Measurements from ENCODE around the gene SPATA13.
"Not testable (repeated sequence)": the region's sequence is repeated elsewhere in the genome, so short reads cannot be mapped to it uniquely, and the experiment has no call there.

SPATA13 gene

DNA sequence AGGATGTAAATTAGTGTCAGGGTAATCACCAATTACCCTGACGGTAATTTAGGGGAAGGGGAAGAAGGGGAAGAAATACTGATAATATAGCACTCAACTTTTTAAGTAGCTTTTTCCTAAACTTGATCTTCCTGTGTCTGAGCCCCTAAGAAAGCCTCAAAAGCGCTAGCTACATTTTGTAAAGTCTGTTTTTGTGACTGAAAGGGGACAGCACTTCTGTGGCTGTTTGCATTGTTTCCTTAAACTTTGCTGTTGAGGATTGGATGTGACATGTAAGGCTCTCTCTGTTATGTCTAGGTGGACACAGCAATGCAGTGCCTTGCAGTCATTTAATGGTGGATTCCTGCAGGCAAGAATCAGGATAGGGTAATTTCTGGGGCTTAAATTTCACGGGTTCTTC is 42.8 kb downstream of the SPATA13 start:
- DNase-seq: no peak

- no peak for DNase-seq
Observed at GRCh38 chr13:24203811-24204210, 43.3 kb downstream of the SPATA13 start.

DNA sequence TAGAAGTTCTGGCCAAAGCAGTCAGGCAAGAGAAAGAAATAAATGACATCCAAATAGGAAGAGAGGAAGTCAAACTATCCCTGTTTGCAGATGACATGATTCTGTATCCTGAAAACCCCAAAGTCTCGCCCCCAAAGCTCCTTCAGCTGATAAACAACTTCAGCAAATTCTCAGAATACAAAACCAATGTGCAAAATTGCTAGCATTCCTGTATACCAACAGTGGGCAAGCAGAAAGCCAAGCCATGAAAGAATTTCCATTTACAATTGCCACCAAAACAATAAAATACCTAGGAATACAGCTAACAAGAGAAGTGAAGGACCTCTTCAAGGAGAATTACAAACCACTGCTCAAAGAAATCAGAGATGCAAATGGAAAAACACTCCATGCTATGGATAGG is 44.6 kb downstream of the SPATA13 start:
- DNase-seq: not testable (repeated sequence)

DNA sequence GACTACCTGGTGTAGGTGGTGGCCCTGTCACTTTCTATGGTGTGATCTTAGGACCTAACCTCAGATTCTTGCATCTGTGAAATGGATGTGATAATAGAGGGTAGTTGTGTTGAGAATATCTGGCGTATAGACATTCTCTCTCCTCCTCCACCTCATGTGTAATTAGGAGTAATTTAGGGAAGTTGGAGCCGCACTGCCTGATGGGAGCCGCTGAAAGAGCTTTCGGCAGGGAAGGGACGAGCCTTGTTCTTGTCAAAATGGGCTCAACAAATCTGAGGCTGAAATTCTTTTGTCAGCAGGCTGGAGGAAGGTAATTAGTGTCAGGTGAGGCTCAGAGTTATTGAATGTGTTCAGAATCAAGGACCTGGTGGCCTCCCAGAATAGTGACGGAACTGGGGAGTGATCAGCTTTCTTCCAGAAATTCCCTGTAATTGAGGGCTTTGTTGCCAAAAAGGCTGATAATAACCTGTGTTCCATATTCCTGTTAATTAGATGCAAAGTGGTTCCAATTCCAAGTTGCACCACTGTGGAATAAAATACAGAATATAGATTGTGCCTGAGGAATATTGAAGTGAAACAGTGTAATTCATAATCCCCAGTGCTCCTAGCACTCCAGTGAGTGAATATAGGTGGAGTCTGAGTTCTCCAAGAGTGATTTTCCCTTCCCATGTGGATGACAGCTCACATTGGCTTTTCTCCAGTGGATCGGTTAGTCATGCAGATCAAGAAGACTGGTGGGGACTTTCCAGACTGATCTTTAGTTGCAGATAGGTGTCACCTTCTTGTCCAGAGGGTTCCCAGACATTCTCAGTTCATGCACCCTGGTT is 47.5 kb downstream of the SPATA13 start:
- DNase-seq: no peak

GRCh38 chr13:24209138-24209537 is 48.6 kb downstream of the SPATA13 start:
- no peak for DNase-seq

DNA sequence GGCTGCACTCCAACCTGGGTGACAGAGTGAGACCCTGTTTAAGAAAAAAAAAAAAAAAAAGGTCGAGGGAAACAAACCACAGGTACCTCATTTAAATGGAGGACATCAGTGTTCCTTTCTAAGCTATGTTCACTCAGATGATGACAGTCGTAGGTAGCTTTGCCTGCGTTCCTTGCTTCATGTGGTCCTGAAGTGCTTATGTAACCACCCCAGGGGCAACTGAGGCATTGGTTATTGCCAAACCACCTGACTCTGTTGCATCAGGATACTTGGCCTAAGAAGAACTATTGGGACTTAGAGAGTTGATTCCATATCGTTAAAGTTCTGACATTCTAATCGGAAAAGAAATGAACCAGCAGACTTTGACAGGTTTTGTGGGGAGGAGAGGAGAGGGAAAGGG is 51.7 kb downstream of the SPATA13 start:
- no peak for DNase-seq

DNA sequence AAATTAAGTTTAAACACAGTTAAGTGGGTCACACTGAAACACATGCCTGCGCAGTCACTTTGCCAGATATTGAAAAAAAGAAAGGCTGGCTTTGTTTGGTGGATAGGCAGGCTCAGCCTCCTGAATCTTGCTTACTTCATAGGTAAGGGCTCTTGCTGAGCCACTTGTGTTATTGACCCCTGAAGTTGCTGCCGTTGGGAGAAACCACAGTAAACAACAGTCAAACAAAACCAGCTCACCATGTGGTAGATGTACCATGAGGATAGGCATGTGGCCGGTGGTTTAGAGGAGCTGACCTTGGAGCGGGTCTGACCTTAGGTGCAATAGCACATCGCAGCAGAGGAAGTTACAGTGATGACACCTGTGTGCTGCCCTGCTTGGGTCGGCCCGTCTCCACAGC is 52.2 kb downstream of the SPATA13 start:
- no peak for DNase-seq

- no peak for DNase-seq
Observed at GRCh38 chr13:24213932-24214331, 53.4 kb downstream of the SPATA13 start.

DNA sequence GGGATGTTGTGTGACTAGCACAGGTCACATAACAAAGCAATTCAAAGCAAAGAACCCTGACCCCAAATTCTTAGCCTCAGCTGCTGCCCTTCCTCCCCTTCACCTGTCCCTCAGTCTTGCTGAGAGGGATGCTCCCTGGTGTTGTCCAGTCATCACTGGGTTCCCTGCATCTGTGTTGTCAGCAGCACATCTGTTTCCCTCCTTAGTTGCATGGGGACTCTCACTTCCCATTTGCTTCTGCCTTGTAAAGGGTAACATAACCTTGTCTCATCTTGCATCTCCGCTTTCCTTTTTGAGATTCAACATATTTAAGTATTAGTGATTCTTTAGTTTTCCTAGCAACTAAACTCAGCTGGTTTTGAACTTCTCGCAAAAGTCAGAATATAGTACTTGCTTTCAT is 54.0 kb downstream of the SPATA13 start:
- DNase-seq: no peak

DNA sequence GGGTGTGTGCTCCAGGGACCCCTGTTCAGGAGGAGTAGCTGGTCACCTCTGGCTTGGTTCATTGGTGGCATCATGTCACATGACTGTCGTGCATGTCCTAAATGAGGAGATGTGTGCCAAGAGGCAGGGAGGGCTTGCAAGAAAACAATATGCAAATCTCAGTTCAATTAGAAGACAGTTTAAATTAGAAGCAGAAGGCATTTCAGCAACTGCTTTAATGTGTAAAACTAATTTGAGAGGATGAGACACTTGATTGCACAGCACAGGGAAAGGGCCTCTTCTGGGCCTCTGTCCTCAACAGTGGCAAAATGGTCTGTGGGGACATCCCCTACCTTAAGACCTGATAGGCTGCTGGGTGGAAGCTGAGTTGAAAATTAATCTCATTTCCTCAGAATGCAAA is 54.6 kb downstream of the SPATA13 start:
- DNase-seq: no peak

GRCh38 chr13:24215732-24216131 is 55.2 kb downstream of the SPATA13 start:
- no peak for DNase-seq

DNA sequence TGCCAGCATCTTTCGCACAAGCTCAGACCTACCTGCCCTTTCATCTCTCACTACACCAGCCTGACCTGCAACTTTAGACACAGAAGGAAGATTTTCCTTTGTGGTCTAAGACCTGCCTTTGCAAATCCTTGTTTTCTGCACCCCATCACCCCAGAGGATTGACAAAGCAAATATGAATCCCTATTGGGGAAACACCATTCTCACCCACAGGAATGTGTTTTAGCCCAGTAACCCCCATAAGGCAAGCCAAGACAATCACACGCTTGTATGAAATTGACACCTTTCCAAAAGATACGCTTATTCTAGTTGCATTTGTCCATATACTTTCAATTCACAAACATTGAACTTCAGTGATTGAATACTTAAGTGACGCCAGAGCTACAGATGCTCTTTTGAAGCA is 55.7 kb downstream of the SPATA13 start:
- DNase-seq: no peak

DNA sequence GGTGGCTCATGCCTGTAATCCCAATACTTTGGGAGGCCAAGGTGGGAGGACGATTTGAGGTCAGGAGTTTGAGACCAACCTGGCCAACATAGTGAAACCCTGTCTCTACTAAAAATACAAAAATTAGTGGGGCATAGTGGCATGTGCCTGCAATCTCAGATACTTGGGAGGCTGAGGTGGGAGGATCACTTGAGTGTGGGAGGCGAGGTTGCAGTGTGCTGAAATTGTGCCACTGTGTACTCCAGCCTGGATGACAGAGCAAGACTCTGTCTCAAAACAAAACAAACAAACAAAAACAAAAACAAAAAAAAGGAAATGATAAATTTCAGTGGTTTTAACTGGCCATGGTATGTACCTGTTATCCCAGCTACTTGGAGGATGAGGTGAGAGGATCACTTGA is 56.3 kb downstream of the SPATA13 start:
- not testable (repeated sequence) for DNase-seq

GRCh38 chr13:24217601-24218281 is 57.2 kb downstream of the SPATA13 start:
- no peak for DNase-seq

DNA sequence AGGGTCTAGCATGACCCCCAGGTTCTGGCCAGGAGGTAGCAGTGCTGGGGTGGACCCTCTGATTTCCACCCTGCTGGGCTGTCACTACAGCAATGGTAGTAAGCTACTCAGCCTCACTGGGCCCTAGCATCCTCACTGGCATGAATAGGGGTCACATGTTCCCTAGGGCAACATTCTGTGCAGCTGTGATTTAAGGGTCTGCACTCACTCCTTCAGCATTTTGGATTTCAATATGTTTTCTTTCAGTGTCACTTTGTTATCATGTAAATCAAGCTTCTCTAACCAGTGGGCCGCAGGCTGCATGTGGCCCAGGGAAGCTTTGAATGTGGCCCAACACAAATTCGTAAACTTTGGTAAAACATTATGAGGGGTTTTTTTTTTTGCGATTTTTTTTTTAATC is 57.8 kb downstream of the SPATA13 start:
- DNase-seq: no peak

- DNase-seq: no peak
Observed at GRCh38 chr13:24218977-24219376, 58.5 kb downstream of the SPATA13 start.

DNA sequence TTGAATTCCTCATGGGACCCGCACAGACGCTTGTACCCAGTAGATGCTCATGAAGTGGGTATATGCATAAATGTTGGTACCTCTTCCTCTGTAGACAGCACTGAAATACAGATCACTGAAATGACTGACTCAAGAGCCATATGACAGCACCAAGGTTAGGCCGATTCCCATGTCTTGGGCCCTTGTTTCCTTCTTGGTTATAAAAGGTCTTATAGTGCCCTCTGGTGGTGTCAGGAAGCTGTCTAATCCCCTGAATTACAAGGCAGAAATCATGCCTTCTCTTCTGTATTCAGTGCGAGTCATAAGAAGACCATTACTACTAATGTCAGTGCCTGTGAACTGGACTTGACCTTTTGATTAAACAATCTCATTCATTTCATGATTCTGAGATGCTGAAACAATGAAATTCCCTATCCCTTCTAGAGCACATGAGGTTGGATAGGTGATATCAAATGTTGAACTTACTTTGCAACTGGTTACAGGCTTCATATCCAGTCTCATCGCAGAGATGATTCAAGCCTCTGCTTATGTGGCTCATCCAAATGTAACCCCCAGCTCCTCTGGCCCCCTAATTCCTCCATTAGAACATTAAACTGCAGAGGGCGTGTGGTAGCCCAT is 59.7 kb downstream of the SPATA13 start:
- peak; percentile 7 for DNase-seq

- DNase-seq: no peak
Observed at GRCh38 chr13:24221007-24221406, 60.5 kb downstream of the SPATA13 start.

GRCh38 chr13:24222756-24223155 is 62.2 kb downstream of the SPATA13 start:
- no peak for DNase-seq

- DNase-seq: no peak
Observed at GRCh38 chr13:24223341-24224231, 63.1 kb downstream of the SPATA13 start.

DNA sequence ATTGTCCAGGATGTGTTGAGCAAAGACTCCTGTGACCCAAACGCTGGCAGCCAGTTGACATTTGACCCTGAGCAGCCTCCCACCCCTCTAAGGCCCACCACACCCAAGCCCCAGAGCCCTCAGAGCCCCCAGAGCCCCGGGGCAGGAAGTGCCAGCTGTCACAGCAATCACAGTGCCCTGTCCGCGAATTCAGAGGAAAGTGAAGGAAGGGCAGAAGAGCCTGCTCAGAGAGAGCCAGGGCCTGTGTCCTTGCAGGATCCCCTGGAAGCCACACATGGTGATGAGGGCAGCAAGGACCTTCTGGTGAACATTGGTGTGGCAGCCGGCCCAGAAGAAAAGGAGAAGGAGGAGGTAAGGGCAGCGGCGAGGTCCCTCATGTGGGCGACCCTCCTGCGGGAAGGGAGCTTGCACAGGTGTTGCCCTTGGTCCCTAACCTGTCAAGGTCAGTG is 63.7 kb downstream of the SPATA13 start:
- no peak for DNase-seq

DNA sequence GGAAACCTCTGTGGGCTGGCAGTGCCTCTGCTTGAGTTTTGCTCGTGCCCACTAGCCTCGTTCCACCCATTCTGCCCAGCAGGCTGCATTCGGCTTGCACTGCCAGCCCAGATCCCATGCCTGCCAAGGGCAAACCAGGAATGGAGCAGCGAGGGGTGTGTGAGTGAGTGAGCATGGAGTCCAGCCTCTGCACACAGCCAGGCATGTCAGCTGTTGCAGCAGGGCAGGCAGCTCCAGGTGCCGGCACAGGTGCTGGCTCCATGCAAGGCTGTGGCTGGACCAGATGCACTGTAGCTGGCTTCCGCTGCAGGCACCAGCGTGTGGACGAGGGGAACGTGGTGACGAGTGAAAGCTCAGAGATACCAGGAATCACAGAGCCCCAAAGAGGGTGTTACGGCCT is 64.5 kb downstream of the SPATA13 start:
- no peak for DNase-seq

- no peak for DNase-seq
Observed at GRCh38 chr13:24225930-24226329, 65.4 kb downstream of the SPATA13 start.

Measured in NCI-H2081 treated with DMSO at 0.1 percent for 48 hours (cell line).